NCI-H2196 treated with DMSO at 0.1 percent for 48 hours (cell line): ENCODE results near the gene SCFD2.

Source experiments
- DNase-seq: peaks from one replicate; lab custom pipeline; 2025; ENCODE audit not compliant: unreplicated experiment; lab: John Stamatoyannopoulos, UW

The SCFD2 gene

GRCh38 chr4:52866734-52867133, 499.1 kb downstream of the SCFD2 start:
- DNase-seq, result no peak

GRCh38 chr4:52865300-52865699, 500.6 kb downstream of the SCFD2 start:
- no peak for DNase-seq

- DNase-seq, result peak; percentile 42
Observed at GRCh38 chr4:52864793-52865192, 501.1 kb downstream of the SCFD2 start.

GRCh38 chr4:52863324-52863723, 502.5 kb downstream of the SCFD2 start:
- DNase-seq, result no peak

GRCh38 chr4:52862639-52863161, 503.2 kb downstream of the SCFD2 start:
- no peak for DNase-seq

GRCh38 chr4:52861879-52862616, 503.8 kb downstream of the SCFD2 start, which contains the start of gene RASL11B:
Gene RASL11B (plus strand): TSS chr4:52862317. CDS start chr4:52862508, 191 bp downstream.
- DNase-seq, result peak; percentile 18

- DNase-seq, result no peak
Observed at GRCh38 chr4:52861171-52861823, 504.6 kb downstream of the SCFD2 start.

- no peak for DNase-seq
Observed at GRCh38 chr4:52860361-52860760, 505.5 kb downstream of the SCFD2 start.

GRCh38 chr4:52856801-52857200, 509.1 kb downstream of the SCFD2 start:
- DNase-seq, result no peak

GRCh38 chr4:52853351-52853750, 512.5 kb downstream of the SCFD2 start:
- DNase-seq, result no peak

GRCh38 chr4:52852711-52853110, 513.1 kb downstream of the SCFD2 start:
- DNase-seq, result no peak

GRCh38 chr4:52852041-52852440, 513.8 kb downstream of the SCFD2 start:
- no peak for DNase-seq

- no peak for DNase-seq
Observed at GRCh38 chr4:52850406-52851124, 515.3 kb downstream of the SCFD2 start.

- no peak for DNase-seq
Observed at GRCh38 chr4:52848254-52848653, 517.6 kb downstream of the SCFD2 start.

- DNase-seq, result no peak
Observed at GRCh38 chr4:52846502-52846901, 519.4 kb downstream of the SCFD2 start.

- no peak for DNase-seq
Observed at GRCh38 chr4:52844596-52844995, 521.3 kb downstream of the SCFD2 start.

- DNase-seq, result no peak
Observed at GRCh38 chr4:52843958-52844357, 521.9 kb downstream of the SCFD2 start.

- no peak for DNase-seq
Observed at GRCh38 chr4:52843351-52843750, 522.5 kb downstream of the SCFD2 start.

GRCh38 chr4:52842792-52843191, 523.1 kb downstream of the SCFD2 start:
- no peak for DNase-seq

- no peak for DNase-seq
Observed at GRCh38 chr4:52841682-52842456, 524.0 kb downstream of the SCFD2 start.
